NOMO-1 treated with DMSO at 0.1 percent for 48 hours (cell line): ENCODE measurements around the gene MAP3K4.

Experiments
- DNase-seq: peaks from one replicate; lab custom pipeline; 2025; ENCODE audit not compliant: unreplicated experiment; lab: John Stamatoyannopoulos, UW

Gene MAP3K4

DNA sequence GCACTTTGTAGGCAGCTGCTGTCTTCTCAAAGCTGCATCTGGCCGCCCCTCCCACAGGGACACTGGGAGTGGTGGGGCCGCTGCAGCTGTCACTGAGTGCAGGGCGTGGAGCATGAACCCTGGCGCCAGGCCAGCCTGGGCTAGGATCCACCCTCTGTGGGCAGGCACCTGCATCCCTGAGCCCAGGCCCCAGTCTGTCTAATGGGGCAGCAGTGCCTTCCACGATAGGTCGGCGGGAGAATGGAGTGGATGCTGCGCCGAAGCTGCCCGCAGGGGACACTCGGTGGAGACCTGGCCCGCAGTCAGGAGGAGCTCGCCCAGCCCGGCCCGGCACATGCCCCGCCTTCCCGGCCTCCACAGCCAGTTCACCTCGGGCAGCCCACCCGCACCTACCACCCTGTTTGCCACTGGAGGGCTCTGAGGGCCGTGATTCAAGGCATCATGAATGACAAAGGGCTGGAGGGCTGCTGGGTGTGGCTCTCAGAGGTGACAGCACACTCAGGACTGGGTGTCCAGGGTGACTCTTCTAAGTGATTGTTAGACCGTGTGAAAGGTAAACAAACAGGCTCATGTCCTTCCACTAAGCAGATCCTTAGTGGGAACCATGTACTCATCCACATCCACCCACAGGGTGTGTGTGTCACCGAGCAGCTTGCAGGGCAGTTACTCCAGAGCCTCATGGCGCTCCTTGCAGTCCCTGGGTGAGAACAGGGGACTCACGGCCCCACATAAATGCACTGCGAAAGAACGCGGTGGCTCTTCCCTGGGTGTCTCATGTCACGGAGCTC lies 148.4 kb downstream of the MAP3K4 start:
- DNase-seq, result no peak

DNA sequence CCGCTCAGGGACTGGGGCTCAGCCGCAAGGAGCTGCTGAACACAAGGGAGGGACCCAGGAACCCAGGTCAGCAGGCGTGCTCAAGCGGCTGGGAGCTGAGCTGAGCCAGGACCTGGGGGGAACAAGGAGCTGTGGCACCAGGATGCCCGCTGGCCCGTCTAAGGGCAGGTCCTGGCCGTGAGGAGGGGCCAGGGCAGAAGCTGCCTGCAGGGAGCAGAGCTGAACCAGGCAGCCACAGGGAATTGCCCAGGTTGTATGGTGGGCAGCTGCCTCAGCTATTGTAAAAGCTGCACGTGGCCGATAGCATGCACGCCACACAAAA lies 148.9 kb downstream of the MAP3K4 start:
- DNase-seq, result no peak

DNA sequence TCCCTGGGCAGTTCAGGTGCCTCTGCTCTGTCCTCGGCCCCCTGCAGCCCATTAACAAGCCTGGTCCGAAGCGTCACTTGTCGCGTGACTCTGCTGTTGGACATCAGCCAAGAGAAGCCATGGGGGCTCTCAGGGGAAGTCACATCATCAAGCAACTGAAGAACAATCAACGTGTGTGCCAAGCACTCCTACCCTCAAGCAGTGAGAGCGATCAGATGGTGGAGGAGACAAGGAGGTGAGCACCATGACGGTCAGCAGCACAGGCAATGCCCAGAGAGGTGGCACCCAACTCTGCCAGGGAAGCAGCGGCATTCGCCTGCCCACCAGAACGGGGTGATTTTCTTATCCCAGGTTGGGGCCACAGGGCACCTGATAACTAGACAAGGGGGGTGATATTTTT lies 149.6 kb downstream of the MAP3K4 start:
- no peak for DNase-seq

DNA sequence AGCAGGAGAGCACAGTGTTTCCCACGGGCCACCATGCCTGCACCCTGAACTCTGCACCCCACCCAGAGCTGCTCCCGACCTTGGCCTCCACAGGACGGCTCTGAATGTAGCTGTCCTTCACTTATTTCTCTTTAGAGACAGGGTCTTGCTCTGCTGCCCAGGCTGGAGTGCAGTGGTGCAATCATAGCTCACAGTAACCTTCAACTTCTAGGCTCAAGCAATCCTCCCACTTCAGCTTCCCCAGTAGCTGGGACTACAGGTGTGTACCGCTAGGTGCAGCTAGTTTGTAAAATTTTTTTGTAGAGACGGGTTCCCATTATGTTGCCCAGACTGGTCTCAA lies 151.4 kb downstream of the MAP3K4 start:
- no peak for DNase-seq

DNA sequence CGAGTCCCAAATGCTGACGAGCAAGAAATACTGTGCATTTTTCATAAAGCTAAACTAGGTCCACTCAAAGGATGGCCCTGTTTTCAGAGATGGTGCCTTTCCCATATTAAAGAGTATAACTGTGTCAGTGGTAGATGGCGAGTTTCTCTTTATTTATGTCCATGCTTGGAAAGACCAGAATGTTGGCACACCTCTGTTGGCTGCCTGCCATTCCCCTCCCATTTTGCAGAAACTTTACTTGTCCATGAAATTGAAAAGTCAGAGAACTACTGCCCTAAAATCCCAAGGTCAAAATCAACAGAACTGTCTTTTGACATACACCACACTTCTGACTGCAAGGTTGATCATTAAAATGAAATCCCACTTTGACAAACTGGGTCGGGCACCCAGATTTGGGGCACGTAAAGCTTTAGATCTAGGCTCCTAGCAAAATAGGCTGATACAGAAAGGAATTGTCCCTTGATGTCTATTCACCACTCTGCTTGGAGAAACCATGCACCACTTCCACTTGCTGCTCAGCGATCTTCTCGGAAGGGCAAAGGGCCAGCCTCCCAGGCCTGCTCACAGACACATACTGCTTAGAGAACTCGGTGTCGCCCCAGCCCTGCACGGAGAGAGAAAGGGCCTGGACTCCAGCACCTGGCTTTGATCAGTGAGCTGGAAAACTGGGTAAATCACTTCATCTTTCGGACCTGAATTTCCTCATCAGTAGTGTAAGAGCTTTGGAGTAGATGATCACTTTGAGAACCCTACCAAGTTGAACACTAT lies 152.3 kb downstream of the MAP3K4 start:
- DNase-seq, result no peak

DNA sequence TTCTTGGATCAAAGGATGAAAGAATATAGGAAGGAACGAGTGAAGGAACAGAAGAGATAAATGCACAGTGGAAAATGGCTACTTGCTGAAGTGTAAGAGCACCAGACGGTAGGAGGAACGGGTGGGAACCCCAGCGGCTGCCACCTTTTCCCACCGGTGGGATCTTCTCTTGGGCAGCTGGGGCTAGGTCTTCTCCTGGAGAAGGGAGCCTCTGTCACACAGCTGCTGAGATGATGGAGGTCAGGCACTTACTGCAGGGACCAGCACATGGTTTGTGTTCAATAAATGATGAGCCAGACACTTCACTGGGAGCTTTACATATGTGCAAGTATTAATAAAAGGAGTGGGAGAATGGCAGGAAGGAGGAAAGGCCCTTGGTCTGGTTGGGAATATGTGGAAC lies 158.6 kb downstream of the MAP3K4 start:
- no peak for DNase-seq

DNA sequence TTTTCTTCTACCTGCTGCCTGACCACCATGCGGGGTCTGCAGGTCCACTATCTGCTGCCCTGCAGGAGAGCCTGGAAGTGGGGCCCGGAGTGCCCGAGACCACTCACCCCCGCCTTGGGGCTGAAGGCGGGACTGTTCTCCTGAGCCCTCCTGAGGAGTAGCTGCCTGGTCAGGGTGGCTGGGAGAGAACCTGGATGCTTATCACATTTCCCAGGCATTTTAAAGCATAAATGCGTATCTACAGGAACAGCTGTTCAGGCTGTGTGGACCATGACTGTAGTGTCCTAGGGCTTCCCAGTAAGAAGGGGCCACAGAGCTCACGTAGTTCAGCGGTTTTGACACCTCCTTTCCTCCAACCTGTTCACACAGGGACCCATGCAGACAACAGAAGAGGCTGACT lies 159.0 kb downstream of the MAP3K4 start:
- no peak for DNase-seq

DNA sequence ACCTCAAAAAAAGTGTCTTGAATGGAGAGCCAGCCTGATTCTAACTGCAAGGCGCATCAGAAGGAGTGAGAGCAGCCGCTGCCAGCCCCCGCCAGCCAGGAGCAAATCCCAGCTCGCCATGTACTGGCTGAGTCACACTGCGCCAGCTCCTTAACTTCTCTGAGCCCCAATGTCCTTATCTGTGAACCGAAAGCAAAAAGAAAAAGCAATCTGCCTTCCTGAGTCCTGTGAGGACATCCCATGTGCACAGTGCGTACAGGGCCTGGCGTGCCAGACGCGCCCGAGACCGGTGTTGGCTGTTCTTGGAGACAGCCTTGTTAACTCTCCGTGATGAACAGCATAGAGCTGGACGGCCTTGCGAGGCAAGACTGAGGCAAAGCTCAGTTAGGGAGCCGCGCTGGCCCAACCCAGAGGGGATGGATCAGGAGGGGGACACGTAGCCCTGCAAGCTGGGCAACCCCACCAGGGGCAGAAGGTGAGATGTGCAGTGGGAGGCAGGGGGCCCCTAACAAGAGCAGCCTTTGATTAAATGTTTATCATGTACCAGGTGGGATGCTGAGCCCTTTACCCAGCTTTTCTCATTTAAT lies 159.6 kb downstream of the MAP3K4 start:
- DNase-seq, result no peak

DNA sequence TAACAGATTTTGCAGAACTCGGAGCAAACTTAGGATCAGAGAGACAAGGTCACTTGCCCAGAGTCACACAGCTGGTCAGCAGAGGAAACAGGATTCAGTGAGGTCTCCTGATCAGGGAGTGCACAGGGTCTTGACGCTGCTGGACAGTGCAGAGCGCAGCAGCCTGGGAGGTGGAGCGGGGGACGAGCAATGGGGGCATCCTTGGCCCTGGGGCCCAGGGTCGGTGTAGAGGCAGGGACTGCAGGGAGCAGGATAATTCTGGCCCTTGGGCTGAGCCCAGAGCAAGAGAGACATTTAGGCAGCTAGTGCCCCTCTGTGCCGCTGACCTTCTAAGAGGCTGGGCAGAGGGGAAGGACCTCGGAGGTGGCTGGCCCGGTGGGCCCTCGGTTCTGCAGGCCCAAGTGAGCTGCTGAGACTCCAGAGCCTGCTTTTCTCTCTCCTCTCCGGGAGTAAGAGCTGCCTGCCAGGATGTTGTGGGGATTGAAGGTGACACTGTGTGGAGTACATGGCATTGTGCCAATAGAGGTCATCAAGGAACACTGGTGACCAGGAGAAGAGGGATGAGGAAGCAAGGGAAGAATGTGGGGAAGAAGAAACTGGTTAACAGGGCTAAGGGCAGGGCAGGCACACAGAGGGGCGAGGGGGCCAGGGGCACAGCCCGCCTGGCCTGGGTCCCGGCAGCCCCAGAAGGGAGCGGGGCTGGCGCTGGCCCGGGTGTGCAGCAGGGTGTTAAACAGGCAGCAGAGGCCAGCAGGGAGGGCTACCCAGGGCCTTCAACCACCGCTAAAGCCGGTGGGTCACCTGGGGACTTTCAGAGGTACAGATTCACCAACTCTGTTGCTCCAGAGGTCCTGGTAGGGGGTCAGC lies 160.3 kb downstream of the MAP3K4 start:
- DNase-seq, result no peak

DNA sequence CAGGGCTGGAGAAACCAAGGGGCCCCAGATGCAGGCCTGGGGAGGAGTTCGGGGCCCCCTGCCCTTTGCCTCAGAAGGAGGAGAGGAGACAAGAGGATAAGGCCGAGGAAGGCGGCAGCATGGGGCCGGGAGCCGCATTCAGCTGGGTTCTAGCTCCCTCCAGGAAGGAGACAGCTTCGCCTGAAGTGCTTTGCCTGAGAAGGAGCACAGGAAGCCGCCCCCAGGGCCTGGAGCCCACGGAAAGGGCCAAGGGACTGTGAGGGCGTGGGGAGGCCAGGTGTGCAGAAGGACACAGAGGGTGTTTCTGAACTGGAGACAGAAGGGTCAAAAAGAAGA lies 160.9 kb downstream of the MAP3K4 start:
- DNase-seq, result no peak

DNA sequence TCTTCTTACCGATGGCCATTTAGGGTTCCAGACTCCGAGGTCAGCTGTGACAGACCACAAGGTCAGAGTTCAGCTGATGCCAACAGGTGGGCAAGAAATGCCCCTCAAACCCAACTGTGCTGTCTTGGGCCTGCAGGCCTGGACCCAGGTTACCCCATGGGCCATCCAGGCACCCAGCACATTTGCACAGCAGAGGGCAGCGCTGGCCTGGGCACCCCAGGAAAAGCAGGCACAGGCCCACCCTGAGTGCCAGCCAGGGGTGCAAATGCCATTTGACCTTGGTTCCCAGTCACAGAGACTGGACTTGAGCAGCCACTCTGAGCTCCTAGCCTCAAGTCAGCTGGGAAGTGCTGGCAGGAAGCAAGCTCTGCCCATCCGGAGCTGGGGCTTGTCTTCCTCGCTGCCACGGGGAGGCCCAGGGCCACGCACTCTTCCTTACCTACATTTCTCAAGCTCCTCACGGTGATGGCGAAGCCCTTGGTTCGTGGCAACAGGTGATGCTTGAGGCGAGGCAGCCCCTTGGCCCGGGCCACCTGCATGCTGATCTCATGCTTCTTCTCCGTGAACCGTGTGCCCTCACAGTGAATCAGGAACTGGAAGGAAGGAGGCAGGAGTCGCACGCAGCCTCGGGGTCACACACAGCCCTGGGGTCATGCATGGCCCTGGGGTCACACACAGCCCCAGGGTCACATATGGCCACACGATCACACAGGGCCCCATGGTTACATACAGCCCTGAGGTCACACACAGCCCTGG lies 161.5 kb downstream of the MAP3K4 start:
- no peak for DNase-seq

DNA sequence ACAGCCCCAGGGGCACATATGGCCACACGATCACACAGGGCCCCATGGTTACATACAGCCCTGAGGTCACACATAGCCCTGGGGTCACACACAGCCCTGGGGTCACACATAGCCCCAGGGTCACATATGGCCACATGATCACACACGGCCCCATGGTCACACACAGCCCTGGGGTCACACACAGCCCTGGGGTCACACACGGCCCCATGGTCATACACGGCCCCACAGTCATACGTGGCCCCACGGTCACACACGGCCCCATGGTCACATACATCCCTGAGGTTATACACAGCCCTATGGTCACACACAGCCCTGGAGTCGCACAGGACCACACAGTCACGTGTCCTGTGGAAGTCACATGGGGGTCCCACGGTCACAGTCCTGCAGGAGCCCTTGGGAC lies 162.2 kb downstream of the MAP3K4 start:
- DNase-seq, result no peak

DNA sequence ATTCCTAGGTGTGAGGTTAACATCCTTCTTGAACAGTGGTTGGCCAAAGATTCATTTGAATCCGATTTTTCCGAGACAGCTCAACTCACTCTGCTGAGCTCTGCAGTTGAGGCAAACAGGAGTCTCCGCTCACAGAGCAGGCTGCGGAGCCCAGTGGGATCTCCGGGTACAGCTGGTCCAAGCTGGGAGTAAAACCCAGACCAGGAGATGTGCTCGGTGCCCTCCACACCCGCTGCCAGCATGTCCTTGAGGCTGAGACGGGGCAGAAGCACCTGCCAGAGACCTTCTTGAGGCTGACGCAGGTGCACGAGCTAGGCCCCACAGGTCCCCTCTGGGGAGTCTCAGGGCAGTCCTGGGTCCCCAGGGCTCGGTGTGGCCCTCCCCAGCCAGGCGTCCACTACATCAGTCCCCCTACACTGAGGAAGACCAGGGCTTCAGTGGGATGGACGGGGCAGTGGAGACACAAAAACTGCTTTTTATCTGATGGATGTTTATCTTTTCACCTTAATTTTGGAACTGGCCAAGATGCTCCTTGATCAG lies 163.3 kb downstream of the MAP3K4 start:
- no peak for DNase-seq

DNA sequence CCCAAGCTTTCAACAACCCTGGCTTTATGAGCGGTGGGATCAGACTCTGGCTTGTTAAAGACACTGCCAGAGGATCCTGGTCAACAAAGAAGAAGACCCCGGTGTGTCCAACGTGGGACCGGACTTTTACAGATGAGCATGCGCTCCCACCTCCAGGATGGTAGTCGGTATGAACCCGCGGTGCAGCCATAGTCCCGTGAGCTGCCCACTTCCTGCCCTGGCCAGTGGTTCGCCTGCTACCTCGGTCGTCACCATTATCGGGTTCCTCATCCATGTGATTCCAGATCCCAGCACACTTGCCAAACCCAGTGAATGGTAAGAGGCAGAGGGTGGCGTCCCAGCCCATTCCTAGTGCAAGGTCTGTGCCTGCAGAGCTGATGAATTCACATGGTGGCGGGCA lies 169.6 kb downstream of the MAP3K4 start:
- DNase-seq, result no peak

DNA sequence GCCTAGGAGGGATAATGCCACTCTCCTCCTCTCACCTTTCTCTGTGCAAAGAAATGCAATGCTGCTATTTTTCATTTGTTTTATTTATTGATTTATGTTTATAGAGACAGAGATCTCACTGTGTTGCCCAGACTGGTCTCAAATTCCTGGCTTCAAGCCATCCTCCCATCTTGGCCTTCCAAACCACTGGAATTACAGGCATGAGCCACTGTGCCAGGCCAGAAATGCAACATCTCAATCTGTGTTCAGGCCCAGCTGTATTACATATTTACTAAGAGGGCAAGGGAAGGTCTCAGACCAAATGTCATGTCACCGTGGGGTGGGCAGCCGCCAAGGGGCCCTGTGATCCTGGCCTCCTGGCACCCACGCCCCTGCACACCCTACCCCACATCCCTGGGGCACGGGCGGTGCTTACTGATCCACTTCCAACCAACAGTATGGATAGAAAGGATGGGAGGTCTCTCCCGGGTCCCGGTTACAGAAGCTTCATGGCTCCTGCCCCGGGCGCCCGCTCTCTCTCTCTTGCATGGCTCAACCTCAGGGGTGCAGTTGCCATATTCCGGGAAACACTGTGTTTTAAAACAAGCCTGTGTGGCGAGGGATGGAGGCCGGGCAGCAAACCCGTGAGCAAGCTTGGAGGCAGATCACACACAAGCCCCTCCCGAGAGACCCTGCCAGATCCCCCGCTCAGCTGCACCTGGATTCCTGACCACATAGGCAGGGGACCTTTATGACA lies 170.5 kb downstream of the MAP3K4 start:
- DNase-seq, result no peak

DNA sequence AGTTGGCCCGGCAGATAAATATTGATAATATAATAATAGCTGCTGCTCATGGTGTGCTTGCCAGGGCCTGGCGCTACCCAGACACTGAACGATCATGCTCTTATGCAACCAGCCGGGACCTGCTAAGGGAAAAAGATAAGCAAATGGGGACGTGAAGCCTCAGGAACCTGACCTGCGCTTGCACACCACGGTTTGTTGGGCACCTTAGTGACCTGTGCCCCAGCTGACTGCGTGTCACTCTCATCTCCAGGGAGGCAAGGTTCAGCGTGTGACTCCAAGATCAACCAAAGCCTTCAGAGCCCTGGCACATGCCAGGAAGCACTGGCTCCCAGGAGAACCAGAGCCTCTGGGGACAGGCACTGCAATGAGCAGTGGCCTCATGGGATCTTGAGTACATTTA lies 171.2 kb downstream of the MAP3K4 start:
- no peak for DNase-seq

DNA sequence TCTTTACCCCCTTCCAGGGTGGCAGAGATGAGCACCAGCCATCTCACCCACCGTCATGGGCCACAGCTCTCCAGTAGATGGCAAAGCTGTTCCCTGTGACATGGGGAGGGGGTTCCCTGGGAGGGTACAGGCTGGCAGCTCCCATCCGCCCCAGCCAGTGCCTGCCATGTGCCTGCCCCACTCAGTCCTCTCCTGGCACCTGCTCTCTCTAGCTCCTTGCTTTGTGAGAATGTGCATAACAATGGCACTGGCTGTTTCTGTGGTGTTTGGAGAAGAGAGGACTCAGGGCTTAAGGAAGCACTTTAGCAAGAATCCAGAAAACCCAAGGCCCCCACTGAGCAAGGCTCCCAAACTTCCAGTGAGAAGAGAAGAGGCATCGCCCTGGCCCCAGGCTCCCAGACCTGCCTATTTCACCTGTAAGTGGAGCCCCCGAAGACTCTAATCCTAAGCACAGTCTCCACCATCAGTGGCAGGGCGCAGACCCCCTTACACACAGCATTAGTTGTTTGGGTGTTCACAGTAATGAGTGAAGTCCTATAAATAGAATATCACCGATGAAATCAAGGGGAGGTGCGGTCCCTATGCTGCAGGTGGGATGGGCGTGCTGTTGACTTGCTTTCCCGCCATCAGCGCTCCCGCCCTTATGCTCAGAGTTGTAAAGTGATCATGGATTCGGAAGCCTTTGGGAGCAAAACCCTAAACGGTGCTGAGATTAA lies 172.1 kb downstream of the MAP3K4 start:
- no peak for DNase-seq

DNA sequence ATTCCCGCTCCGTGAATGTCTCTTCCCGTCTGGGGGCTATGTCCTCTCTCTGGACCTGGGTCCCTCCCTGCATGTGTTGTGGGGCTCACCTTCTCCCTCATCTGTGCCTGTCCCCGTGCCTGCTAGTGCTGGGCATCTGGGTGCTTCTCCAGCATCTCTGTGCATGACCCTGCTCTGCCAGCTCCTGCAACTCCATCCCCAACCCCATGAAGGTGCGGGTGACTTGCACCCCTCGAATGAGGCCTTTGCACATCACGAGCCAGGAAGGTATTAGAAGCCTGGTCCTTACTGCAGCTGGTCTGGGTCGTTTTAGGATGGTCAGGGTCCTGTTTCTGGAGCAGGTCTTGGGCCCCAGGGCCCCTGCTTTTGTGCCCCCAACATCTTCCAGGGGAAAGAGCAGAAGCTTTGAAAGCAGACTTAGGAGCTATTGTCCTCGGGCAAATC lies 172.6 kb downstream of the MAP3K4 start:
- DNase-seq, result no peak

DNA sequence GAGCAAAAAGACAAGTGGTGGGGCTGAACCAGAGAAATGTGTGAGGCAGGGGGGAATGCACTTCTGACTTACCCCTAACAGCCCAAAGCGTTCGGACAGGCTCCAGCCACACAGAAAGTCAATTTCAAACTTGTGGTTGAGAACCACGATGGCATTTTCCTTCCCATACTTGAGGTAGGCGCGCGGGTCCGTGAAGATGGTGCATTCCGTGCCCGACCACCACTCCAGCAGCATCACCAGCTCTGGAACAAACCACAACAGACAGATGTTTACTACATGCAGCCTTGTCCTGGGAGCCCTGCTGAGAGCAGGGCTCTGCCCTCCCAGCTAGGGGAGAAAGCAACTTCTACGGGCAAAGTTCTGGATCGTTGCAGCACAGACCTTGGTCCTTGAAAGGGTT lies 174.6 kb downstream of the MAP3K4 start:
- DNase-seq, result no peak
